ENCODE data around the gene DHCR24.
A peak's percentile ranks its signal among the peaks of the same experiment; 100 is the strongest.
"Not testable (repeated sequence)": the region's sequence is repeated elsewhere in the genome, so short reads cannot be mapped to it uniquely, and the experiment has no call there.

The DHCR24 gene

GRCh38 chr1:54886724-54887664, at the start of gene DHCR24:
TSS of gene DHCR24 (minus strand) at chr1:54887195. CDS start at chr1:54887119, 76 bp downstream.
- DNase-seq (ENCODE audit: low spot score) = peak; percentile 60

- no peak for DNase-seq (ENCODE audit: low spot score)
These were observed 49.8 kb upstream of the DHCR24 start for GRCh38 chr1:54936791-54937190.

DNA sequence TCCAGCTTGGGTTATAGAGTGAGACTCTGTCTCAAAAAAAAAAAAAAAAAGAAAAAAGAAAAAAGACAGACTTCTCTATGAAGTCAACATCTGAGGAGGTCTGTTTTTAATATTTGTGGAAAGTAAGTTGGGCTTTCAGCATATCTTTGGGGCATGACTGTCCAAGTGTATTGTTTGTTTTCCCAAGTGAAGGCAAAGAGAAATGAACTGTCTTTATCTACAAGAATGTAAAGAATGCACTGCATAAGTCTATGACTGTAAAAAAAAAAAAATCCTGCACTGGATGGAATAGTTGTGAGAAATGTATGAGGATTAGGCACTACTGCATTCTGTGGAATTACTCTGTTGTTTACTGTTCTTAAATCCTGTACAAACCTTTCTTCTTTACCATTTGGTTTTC, 47.9 kb upstream of the DHCR24 start:
- DNase-seq (ENCODE audit: low spot score) = no peak

DNA sequence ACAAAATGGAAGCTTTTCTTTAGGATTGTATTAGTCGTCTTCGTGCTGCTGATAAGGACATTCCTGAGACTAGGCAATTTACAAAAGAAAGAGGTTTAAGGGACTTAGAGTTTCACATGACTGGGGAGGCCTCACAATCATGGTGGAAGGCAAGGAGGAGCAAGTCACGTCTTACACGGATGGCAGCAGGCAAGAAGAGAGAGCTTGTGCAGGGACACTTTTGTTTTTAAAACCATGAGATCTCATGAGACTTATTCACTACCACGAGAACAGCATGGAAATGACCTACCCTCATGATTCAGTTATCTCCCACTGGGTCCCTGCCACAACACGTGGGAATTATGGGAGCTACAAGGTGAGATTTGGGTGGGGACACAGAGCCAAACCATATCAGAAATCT, 47.1 kb upstream of the DHCR24 start:
- not testable (repeated sequence) for DNase-seq (ENCODE audit: low spot score)

DNA sequence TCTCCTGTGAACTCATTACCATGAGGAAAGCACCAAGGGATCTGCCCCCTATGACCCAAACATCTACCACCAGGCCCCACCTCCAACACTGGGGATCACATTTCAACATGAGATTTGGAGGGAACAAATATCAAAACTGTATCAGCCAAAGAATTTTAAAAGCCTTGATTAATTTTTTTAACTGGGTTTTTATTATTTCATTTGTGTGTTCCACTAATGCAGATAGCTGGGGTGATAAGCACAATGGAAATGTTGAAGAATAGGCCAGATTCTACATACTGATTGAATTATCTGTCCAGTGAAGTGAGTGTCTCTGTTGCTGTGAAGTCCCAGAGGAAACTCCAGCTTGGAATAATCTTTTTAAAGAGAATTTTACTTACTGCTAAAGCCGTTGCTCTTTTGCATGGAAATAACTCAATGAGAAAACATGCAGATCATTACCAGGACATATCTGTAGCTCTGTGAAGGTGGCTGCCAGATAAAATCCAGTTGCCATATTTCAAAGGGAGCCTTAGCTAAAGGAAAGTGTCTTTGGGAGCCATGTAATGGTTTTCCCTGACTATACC, 44.4 kb upstream of the DHCR24 start:
- DNase-seq (ENCODE audit: low spot score) = no peak

- DNase-seq (ENCODE audit: low spot score) = no peak
These were observed 42.7 kb upstream of the DHCR24 start for GRCh38 chr1:54929700-54930099.

- no peak for DNase-seq (ENCODE audit: low spot score)
These were observed 41.3 kb upstream of the DHCR24 start for GRCh38 chr1:54928327-54928726.

DNA sequence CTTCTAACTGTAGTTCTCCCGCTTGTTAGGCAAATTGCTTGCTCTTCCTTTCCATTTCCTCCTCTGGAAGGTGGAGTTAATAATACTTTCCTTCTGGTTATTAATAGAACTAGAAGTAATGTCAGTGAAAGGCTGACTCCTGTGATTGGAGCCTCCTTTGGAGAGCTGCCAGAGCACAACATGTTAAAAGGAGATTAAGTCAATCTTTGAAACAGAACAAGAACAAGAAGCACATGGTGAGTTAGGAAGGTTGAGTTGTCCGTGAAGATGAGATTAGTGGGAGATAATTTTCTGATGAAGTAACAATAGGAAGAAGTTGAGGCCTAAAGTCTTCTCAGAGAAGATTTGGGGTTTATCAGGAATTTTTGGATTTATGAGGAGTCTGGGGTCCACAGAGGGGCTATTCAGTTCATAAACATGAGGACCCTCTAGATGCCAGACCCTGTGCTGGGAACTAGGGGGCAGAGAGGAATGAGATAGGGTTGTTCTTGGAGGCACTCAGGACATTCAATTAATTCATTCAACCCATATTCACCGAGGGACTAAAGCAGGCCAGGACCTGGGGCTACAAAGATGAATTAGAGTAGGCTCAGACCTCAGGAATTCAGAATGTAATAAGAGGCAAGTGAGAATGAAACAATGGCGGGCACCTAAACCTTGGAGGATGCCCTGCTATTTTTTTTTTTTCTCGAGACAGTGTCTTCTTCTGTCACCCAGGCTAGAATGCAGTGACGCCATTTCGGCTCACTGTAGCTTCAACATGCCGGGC, 40.7 kb upstream of the DHCR24 start:
- no peak for DNase-seq (ENCODE audit: low spot score)

DNA sequence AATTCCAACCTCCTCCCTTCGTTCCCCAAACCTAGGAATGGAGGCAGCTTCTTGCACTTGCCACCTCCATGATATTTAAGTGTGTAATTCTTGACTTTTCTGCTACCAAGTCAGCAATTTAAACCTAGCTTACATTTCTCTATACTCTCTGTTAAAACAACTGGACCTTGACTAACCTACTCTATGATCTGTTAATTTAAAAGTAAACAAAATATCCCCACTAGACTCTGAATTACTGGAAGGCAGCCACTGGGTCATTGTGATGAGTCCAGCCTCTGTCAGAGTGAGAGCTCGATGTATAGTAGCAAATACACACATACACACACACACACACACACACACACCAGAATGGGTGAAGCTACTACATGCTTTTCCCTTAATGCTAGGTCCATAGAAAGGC, 40.0 kb upstream of the DHCR24 start:
- no peak for DNase-seq (ENCODE audit: low spot score)

DNA sequence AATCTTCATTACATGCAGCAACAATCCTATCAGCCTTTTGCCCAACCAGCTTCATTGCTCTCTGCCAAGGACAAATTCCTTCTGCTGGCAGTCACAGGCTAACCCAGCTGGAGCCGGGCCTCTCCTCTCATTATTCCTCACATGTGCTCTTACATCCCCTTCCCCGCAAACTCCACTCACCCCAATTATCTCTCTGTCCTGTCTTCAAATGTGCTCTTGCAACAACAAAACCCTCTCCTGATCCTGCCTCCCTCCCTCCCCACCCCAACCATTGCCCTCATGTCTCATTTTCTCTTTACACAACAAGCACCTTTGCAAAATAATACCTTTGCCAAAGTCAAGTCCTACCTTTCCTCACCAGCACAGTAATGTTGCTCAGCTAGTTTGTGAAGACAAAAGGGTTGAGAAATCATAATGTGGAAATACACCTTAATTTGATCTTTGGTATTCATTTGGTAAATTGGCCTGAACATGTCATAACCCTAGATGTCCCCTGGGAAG, 36.0 kb upstream of the DHCR24 start:
- DNase-seq (ENCODE audit: low spot score) = no peak

DNA sequence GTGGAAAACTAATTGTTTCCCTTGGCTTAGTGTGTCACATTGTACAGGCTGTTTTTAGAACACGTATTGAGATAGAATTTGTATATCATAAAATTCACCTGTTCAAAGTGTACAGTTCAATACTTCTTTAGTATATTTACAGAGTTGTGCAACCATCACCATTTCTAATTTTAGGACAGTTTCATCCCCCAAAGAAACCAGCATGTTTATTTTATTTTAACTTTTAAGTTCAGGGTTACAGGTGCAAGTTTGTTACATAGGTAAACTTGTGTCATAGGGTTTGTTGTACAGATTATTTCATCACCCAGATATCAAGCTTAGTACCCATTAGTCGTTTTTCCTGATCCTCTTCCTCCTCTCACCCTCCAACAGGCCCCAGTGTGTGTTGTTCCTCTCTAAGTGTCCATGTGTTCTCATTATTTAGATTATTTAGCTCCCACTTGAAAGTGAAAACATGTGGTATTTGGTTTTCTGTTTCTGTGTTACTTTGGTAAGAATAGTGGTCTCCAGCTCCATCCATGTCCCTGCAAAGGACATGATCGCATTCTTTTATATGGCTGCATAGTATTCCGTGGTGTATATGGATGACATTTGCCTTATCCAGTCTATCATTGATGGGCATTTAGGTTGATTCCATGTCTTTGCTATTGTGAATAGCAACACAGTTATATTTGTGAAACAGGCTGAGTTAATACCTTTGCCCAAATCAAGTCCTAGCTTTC, 35.2 kb upstream of the DHCR24 start:
- DNase-seq (ENCODE audit: low spot score) = no peak

DNA sequence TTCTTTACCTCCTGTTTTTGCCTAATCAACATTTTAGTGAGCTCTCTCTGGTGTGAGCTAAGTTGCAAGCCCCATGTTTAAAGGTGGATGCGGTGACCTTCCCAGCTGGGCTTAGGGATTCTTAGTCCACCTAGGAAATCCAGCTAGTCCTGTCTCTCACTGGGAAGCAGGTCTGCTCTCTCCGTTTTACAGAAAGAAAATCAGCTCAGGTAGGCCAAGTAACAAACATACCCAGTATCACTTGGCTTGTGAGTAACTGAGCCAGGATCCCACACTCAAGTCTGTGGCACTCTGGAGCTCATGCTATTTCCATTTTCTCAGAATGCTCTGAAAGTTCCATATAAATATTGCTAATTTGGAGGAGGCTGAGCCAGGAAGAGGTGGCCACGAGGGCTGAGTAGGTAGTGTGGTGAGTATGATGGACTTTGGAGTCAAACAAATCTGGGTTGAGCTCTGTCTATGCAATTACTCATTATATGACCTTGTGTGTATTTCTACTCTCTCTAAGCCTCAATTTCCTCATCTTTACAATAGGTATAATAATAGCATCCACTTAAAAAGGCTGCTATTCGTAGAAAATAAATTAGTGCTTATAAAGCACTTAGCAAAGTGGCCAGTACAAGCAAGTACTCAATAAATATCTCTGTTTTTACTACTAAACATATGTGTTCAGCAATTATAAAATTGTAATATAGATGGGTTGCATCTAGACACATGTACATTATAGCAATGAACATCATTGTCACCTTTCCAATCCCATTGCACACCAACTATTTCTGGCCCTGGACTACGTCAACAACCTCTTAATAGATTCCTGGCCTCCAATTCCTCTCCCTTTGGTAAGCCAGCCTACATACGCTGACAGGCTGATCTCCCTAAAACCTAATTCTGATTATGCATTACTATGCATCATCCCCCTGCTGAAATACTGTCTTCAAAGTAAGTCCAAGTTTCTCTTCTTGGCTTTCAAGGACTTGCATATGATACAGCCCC, 32.7 kb upstream of the DHCR24 start:
- no peak for DNase-seq (ENCODE audit: low spot score)

GRCh38 chr1:54911076-54911475, 24.1 kb upstream of the DHCR24 start:
- not testable (repeated sequence) for DNase-seq (ENCODE audit: low spot score)

DNA sequence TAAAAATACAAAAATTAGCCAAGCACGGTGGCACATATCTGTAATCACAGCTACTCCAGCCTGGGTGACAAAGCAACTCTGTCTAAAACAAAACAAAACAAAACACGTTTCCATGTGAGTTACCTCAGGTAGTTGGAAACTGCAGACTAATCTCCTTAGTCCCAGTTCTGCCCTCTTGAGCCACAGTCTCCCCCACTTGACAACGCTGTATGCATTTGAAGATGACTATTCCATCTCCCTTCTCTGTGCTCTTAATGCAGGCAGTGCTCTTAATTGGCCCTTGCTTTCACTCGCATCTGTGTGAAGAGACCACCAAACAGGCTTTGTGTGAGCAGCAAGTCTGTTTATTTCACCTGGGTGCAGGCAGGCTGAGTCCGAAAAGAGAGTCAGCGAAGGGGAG, 19.6 kb upstream of the DHCR24 start:
- DNase-seq (ENCODE audit: low spot score) = no peak

DNA sequence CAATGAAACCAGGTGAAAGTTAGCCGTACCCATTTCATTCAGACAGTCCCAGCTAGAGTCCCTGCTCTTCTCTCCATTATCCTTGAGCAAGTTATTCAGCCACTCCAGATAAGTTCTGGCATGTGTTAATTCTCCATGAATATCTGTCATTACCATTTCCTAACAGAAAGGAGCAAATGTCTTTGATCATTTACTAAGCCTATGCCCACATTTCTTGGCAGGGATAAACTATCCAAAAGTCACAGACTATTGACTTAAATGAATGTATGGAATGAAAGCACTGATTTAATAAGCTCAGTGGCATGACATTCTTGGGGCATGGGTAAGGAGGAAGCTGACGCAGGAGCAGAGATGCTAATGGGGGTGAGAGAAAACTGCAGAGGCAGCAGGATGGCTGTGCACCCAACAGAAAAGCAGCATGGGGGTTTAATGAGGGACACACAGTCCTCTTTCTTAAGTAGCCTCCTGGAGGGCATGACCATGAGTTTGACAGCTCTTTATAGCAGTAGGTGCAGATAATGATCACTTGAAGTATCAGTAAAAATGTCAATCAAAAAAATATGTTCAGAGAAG, 17.6 kb upstream of the DHCR24 start:
- DNase-seq (ENCODE audit: low spot score) = no peak

- DNase-seq (ENCODE audit: low spot score) = no peak
These were observed 7.3 kb upstream of the DHCR24 start for GRCh38 chr1:54894271-54894670.

DNA sequence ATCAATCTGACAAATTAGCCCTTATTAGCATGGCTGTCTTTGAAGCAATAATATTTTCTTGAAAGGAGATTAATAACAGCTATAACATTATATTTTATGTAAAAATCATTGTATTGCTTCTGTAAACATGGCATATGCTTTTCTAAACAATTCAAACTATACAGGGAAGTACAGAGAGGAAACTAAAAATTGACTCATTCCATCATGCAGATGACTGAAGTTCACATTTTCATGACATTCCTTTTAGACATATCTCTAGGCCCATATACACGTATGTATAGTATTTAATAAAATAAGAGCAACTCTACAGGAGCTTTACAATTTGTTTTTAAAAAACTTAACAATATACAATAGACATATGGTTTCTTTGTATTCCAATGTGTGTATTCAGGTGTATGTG, 5.6 kb upstream of the DHCR24 start:
- no peak for DNase-seq (ENCODE audit: low spot score)

GRCh38 chr1:54889132-54889725, 2.2 kb upstream of the DHCR24 start:
- DNase-seq (ENCODE audit: low spot score) = no peak

- no peak for DNase-seq (ENCODE audit: low spot score)
These were observed 1.2 kb upstream of the DHCR24 start for GRCh38 chr1:54888080-54888733.
